Activated CD8-positive, alpha-beta T cell treated with anti-CD3 and anti-CD28 coated beads for 36 hours (primary cell): ENCODE measurements around the gene HOXA5. TPM values are rescaled to one million over a fixed set of nuclear protein-coding genes. Genes with fewer than 3 reads are reported as not detected.
A peak's percentile ranks its signal among the peaks of the same experiment; 100 is the strongest.

Source experiments
- ATAC-seq: fragments of 200-7000 bp; cut with Tn5 transposase; one replicate; pipeline ENCODE4 v1.10.0; 2021; ENCODE audit warnings: mild to moderate bottlenecking, moderate library complexity
- CTCF ChIA-PET: fragments of 350-600 bp; sonication (Branson Sonifier 250); formaldehyde crosslinking; loops from one replicate; lab custom pipeline; 2021; ENCODE audit warnings: antibody characterized with exemption; lab: Charles Lee
- POLR2A ChIA-PET: fragments of 350-600 bp; sonication (Branson Sonifier 250); formaldehyde crosslinking; loops from one replicate; lab custom pipeline; 2021; ENCODE audit warnings: antibody characterized with exemption; lab: Charles Lee
- DNase-seq: peaks from one replicate; pipeline ENCODE4 v3.0.0-alpha.2; 2020
- H3K27ac Mint-ChIP-seq: one replicate; pipeline ENCODE4 v1.8.0; 2021; ENCODE audit warnings: mild to moderate bottlenecking, mixed read lengths
- H3K27me3 Mint-ChIP-seq: one replicate; pipeline ENCODE4 v1.8.0; 2021; ENCODE audit warnings: mixed read lengths
- H3K36me3 Mint-ChIP-seq: one replicate; pipeline ENCODE4 v1.8.0; 2021; ENCODE audit warnings: low read depth, mixed read lengths
- H3K4me1 Mint-ChIP-seq: one replicate; pipeline ENCODE4 v1.8.0; 2021; ENCODE audit warnings: low read depth, mixed read lengths
- H3K4me3 Mint-ChIP-seq: one replicate; pipeline ENCODE4 v1.8.0; 2021; ENCODE audit warnings: mild to moderate bottlenecking, moderate library complexity, mixed read lengths
- H3K9me3 Mint-ChIP-seq: one replicate; pipeline ENCODE4 v1.8.0; 2021; ENCODE audit warnings: mixed read lengths
- intact Hi-C: fragments of 100-400 bp; cut with micrococcal nuclease; formaldehyde crosslinking; loops from one replicate; pipeline ENCODE4 v1.10.0; 2022
- total RNA-seq, 2 experiments: library from RNA; stranded (reverse); gene quantifications; one replicate each; pipeline ENCODE4 v1.2.3, GENCODE V29; 2021
- TF ChIP-seq, protein P1 (sequence below): fragments of 200-600 bp; IDR thresholded peaks from one replicate; pipeline ENCODE4 v1.8.0; 2022; ENCODE audit warnings: antibody characterized with exemption, mild to moderate bottlenecking

HOXA5 gene
- total RNA-seq, 2 experiments from 2014 or later = not detected

DNA sequence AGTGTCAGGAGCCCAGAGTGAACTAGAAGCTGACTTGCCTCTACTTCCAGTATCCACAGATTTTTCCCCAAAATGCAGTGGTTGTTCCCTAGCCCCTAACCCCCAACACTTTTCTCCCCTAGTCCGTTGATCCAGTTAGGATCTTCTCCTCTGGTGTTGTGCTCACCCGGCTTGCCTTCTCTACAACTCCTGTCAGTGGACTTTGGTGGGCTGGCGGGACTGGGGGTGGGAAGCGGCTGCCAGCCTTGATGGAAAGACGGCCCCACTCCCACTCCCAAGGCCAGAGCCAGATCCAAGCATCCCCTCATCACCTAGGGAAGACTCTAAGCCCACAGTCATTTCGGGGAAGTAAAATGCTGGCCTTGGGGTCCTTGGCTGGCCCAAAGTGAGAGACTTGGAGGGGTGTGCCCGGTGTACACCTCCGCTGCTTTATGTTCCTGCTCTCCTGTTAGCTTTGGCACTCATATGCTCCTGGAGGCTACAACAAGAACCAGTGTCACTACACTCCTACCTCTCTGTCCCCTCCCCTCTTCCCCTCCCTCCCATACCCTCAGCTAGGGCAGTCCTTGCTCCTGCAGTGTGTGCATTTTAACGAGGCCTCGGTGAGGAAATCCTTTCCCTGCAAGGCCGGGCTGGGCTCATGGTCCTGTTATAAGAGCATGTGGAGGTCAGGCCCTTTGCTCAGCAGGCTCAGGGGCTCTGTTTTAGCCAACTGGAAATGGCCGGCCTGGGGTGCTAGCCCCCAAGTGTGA is 31.6 kb upstream of the HOXA5 start:
- intact Hi-C loops = loop anchor here (5.0 kb wide), 1 partner anchor 67 kb away; the partner anchor contains the start of gene EVX1
- Mint-ChIP-seq H3K27me3 (peaks cover 72% of the 10 kb centered on the region), H3K27ac (no peak overlapping the region), H3K4me1 (peaks cover 15% of the 10 kb centered on the region), H3K4me3 (peak overlapping the region; percentile 12), H3K36me3 (no peaks in the 10 kb centered on the region), H3K9me3 (no peaks in the 10 kb centered on the region)
- TF ChIP-seq, protein P1, sequence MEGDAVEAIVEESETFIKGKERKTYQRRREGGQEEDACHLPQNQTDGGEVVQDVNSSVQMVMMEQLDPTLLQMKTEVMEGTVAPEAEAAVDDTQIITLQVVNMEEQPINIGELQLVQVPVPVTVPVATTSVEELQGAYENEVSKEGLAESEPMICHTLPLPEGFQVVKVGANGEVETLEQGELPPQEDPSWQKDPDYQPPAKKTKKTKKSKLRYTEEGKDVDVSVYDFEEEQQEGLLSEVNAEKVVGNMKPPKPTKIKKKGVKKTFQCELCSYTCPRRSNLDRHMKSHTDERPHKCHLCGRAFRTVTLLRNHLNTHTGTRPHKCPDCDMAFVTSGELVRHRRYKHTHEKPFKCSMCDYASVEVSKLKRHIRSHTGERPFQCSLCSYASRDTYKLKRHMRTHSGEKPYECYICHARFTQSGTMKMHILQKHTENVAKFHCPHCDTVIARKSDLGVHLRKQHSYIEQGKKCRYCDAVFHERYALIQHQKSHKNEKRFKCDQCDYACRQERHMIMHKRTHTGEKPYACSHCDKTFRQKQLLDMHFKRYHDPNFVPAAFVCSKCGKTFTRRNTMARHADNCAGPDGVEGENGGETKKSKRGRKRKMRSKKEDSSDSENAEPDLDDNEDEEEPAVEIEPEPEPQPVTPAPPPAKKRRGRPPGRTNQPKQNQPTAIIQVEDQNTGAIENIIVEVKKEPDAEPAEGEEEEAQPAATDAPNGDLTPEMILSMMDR = no peak
- DNase-seq = no peak
- CTCF ChIA-PET = interaction anchor here (0.7 to 10.4 kb wide), 5 partner anchors 12 to 23 kb away, joined by 4 to 61 read pairs (median 7); partner anchors contain the start of gene HOXA3
- no peak for ATAC-seq
- POLR2A ChIA-PET = no interaction called here

DNA sequence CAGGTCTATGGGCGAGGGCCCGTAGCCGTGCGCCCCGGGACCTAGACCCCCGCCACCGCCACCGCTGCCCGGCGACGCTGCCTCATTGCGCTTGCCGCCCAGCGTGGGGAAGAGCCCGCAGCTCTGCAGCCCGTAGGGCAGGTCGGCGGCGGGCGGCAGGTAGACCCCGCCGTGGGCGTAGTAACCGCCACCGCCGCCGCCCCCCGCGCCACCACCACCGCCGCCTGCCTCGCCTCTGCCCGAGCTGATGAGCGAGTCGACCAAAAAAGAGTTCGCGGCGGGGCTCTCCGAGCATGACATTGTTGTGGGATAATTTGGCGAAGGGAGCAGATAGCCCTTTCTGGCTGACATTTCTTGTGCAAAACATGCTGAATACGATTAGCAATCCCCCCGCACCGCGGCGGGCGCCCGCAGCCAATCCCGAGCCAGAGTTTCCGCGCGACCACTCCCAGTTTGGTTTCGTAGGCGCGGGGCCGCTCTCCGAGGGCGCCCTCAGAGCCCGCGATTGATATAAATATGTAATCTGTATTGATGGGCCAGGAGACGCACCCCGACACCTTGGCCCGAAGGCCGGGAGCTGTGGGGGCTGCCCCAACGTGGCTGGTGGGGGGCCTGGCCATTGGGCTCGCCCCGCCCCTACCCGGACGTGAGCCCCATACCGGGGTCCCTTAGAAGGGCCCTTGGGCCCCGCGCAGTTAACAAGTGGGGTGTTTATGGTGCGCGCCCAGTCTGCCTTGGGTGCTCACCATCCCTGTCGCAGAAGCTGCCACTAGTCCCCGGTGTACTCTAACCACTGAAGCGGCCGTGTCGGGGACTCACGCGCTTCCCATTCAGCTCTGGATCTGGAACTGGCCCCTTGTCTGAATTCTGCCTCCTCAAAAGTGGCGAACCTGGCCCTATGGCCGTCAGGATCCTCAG is 30.7 kb upstream of the HOXA5 start, which contains the start of gene HOXA10:
TSS of gene HOXA10 (minus strand) at position 365 of the 918 bp plus-strand sequence. CDS start at position 351, 14 bp downstream.
- ChIA-PET CTCF (interaction anchor here (1.3 to 10.4 kb wide), 5 partner anchors 10 to 22 kb away, joined by 4 to 61 read pairs (median 8); partner anchors contain the start of gene HOXA11), POLR2A (interaction anchor here (0.6 kb wide), 1 partner anchor 533 kb away, joined by 3 read pairs; no protein-coding TSS in a partner anchor)
- TF ChIP-seq, protein P1 = no peak

DNA sequence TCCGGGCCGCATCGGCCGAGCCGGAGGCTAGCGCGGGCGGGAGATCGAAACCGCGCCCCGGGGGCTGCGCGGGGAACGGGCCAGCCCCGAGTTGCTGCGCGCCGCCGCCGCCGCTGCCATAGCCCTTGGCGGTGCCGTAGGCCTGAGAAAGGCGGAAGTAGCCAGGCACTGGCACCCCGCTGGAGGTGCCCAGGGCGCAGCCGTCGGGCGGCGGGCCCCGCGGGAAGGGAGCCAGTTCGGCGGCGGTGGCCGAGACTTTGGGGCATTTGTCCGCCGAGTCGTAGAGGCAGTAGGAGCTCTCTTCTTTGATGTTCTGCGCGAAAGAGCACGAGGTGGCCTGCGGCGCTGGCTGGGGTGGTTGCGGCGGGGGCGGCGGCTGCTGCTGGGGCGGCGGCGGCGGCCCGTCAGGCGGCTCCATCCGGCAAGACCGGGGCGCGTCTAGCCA is 30.1 kb upstream of the HOXA5 start:
- DNase-seq (no peak), ATAC-seq (peak; percentile 68)
- CTCF ChIA-PET = interaction anchor here (0.6 to 10.4 kb wide), 6 partner anchors 11 to 24 kb away, joined by 3 to 61 read pairs (median 8); partner anchors contain the start of gene HOXA11
- intact Hi-C loops = loop anchor here (5.0 kb wide), 1 partner anchor 69 kb away; the partner anchor contains the start of gene EVX1
- TF ChIP-seq, protein P1 = no peak
- Mint-ChIP-seq H3K27ac (no peak overlapping the region), H3K36me3 (no peaks in the 10 kb centered on the region), H3K4me1 (peaks cover 19% of the 10 kb centered on the region), H3K4me3 (no peak overlapping the region), H3K27me3 (peaks cover 72% of the 10 kb centered on the region), H3K9me3 (no peaks in the 10 kb centered on the region)
- POLR2A ChIA-PET = interaction anchor here (0.6 to 0.9 kb wide), 2 partner anchors 14 to 532 kb away, joined by 3 read pairs; no protein-coding TSS in a partner anchor

More for the DNA sequence above, 30.7 kb upstream of the HOXA5 start, which contains the start of gene HOXA10:
- Mint-ChIP-seq H3K27me3 (peaks cover 70% of the 10 kb centered on the region), H3K9me3 (no peaks in the 10 kb centered on the region), H3K36me3 (no peaks in the 10 kb centered on the region), H3K4me3 (peak within 1 kb of the TSS; percentile 35), H3K27ac (no peak within 1 kb of the TSS), H3K4me1 (peaks cover 15% of the 10 kb centered on the region)
- intact Hi-C loops = loop anchor here (5.0 kb wide), 1 partner anchor 68 kb away; the partner anchor contains the start of gene EVX1
- no peak for DNase-seq
- no peak for ATAC-seq

DNA sequence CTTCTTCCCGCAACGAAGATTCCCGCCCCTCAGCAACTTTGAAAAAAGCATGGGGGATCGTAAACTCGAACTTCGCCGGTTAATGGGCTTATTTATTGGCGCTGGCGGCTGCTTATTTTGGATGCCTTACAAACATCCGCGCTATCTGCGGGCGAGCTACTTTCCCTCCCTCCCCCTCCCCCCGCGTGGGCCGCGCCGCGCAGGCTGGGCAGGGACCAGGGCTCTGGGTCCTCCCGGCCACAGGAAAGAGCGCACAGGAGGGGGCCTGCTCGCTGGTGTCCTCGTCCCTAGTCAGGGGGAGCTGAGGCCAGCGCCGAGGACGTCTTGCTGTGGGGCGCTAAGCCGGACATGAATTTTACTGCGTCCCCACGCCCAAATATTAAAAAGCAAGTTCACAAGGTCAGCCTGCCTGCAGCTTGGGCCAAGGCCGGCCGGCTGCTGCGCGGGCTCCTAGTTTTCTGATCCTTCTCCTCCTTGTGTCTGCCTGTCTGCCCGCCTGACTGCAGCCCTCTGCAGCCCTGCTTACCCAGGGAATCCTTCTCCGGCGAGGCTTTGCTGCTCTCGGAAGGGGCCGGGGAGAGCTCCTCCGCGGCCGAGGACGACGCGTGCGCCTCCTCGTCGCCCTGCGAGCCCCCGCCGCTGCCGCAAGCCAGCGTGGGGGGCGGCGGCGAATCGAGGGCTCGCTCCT is 29.5 kb upstream of the HOXA5 start:
- ATAC-seq (peak; percentile 32), DNase-seq (no peak)
- POLR2A ChIA-PET = interaction anchor here (0.9 kb wide), 1 partner anchor 14 kb away, joined by 3 read pairs; no protein-coding TSS in a partner anchor
- TF ChIP-seq, protein P1 = no peak
- Mint-ChIP-seq H3K4me1 (peaks cover 20% of the 10 kb centered on the region), H3K9me3 (no peaks in the 10 kb centered on the region), H3K4me3 (peak overlapping the region; percentile 7), H3K27me3 (peaks cover 72% of the 10 kb centered on the region), H3K27ac (no peak overlapping the region), H3K36me3 (no peaks in the 10 kb centered on the region)
- CTCF ChIA-PET = interaction anchor here (0.6 to 10.4 kb wide), 7 partner anchors 11 to 24 kb away, joined by 3 to 61 read pairs (median 7); partner anchors contain the start of gene HOXA11
- intact Hi-C loops = loop anchor here (5.0 kb wide), 1 partner anchor 69 kb away; the partner anchor contains the start of gene EVX1
